ENCODE measurements around the gene CHAT.

Gene CHAT

GRCh38 chr10:49611816-49612512 is 1.9 kb upstream of the CHAT start:
- DNase-seq: no peak

DNA sequence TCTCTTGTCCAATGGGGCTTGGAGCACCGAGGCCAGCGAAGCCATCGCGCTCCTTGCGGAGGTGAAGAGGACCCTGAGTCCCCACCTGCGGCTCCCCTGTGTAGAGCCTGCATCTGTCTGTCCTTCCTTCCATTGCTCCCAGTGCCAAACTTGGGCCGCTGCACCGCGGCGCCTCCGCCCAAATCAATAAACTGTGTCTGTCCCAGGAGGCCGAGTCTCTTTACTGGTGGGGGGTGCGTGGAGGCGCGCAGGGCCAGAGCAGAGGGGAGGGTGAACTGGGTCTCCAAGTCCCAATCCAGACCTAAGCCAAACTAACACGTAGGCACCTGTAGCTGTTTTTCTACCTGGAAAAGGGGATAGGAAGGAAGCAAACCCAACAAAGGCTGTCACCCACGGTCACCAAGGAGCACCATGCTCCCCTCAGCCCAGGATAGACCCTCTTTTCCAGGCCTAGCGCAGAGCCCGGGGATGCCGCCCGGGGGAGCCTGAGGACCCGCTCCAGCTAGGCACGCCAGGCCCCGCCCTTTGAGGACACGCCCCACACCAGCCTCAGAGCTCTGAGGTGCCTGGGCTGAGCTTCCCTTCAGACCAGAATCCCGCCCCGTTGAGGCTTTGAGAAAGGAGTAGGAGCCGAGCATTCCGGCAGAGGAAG is 1.2 kb upstream of the CHAT start:
- DNase-seq: no peak

- no peak for DNase-seq
These were observed 514 bp upstream of the CHAT start for GRCh38 chr10:49613165-49613881.

GRCh38 chr10:49614242-49615198 is 683 bp downstream of the CHAT start:
- DNase-seq: no peak

DNA sequence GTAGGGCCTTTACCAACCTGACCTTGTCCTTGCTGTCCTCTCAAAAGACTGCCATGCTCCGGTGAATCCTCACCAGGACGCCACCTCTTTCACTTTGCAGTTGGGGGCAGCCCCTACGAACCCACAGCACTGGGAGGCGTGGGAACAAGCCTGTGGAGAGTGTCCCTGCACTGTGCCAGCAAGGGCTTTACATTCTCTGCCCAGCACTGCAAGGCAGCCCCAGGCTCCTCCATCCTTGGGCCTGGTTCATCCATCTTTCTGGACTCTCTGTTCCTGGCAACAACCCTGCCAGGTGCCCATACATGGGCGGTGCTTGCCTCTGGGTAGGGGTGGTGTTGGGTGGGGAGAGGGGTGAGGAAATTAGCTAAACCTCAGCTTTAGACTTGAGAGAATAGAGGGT is 1.4 kb downstream of the CHAT start:
- DNase-seq: no peak

- DNase-seq: no peak
These were observed 1.9 kb downstream of the CHAT start for GRCh38 chr10:49615721-49616120.

- no peak for DNase-seq
These were observed 2.7 kb downstream of the CHAT start for GRCh38 chr10:49616421-49617101.

DNA sequence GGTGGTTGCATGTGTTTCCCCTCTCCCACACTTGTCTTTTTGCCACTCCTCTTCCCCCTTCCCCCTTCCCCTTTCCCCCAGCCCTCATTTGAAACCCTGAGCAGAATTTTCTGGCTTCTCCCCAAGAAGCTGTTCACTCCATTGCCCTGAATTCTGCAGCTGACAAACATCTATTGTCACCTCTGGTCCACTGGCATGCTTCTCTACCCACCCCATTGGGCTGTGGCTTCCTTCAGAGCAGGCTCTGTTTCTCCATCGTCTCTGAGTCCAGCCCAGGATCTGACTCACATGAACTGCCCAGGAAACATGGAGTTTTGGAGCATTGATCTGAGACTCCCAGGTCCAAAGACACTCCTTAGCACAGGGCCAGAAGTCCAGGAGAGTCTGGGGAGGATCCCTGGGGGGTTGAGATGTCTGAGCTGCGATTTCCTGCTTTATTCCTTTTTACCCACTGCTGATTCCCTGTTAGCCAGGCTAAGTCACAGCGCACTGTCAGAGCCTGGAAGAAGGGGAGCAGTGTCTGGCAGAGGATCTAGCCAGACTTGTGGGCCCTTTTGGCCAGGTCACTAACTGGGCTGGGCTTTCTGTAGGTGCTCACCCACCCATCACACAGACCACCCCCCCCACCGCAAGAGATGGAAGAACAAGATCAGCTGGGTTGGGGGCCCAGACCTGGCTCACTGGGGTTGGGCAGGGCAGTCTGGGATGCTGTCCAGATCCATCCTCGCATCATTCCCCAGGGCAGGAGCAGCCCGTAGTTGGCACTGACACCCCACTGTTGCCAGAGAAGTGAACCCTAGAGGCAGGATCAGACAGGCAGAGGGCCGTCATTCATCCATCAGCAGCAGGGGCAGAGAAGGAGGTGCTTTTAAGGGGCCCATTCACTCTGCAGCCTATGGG is 3.5 kb downstream of the CHAT start:
- no peak for DNase-seq

DNA sequence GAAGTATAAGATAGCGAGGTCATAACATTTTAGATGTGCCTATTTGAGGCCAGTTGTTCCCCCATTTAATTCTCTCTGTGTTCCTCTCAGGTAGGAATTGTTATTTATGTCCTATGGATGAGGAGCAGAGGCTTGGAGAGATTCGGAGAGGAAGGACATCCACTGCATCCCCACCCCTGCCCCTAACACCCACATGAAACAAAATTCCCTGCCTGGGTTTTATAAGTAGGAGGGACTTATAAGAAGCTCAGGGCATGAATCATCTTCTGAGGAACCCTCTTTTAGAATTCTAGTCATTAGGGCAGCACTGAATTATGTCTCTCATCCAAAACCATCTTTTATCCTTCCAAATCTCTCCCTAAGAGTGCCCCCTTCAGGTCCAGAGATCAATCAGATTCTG is 5.0 kb downstream of the CHAT start:
- DNase-seq: no peak

DNA sequence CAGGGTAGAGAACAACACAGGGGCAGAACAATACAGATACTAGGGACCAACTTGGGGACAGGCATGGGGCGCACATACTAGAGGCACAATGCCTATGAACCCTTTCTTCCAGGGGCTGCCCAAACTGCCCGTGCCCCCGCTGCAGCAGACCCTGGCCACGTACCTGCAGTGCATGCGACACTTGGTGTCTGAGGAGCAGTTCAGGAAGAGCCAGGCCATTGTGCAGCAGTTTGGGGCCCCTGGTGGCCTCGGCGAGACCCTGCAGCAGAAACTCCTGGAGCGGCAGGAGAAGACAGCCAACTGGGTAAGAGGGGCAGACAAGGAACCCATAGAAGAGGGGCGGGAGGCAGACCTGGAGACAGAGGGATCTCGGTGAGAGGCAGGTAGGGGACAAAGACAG is 5.8 kb downstream of the CHAT start:
- no peak for DNase-seq

DNA sequence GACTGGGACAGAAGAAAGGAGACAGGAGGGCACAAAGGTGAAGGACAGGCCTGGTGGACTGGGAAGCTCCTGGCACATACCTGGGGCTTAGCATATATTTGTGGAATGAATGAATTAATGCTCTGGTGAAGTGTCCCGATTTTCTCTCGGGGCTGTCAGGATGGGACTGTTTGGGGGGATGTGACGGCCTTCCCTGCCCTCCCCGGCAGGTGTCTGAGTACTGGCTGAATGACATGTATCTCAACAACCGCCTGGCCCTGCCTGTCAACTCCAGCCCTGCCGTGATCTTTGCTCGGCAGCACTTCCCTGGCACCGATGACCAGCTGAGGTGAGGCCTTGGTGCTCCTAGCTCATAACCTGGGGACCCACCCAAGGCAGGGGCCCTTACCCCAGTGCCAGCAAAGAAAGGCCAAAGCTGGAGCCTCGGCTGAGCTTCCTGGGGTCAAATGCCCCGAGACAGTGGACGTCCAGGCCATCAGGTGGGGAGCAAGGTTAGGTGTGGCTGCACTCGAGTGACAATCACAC is 6.5 kb downstream of the CHAT start:
- DNase-seq: no peak

DNA sequence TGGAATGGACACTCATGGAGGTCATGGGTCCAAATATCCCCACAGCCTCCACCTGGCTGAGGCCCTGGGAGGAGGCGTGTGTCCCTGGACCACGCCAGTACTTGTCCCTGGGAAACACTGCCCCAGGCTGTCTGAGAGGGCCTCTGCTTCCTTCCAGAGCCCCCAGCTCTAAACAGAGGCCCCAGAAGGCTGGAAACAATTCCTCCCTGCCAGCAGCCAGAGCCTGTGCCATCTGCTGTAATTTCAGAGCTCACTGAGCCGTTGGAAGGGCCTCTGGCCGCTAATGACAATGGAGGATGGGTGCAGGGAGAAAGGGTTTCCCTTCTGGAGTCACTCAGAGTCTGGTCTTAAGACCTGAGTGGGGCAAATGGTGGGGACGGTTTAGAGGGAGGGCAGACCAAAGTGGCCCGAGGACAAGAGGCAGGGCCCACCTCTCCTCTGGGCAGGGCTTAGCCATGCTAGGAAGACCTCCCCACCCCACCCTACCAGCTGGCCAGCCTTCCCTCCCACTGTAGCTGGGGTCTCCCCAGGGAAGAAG is 7.1 kb downstream of the CHAT start:
- DNase-seq: no peak

- no peak for DNase-seq
These were observed 7.7 kb downstream of the CHAT start for GRCh38 chr10:49621561-49621960.

DNA sequence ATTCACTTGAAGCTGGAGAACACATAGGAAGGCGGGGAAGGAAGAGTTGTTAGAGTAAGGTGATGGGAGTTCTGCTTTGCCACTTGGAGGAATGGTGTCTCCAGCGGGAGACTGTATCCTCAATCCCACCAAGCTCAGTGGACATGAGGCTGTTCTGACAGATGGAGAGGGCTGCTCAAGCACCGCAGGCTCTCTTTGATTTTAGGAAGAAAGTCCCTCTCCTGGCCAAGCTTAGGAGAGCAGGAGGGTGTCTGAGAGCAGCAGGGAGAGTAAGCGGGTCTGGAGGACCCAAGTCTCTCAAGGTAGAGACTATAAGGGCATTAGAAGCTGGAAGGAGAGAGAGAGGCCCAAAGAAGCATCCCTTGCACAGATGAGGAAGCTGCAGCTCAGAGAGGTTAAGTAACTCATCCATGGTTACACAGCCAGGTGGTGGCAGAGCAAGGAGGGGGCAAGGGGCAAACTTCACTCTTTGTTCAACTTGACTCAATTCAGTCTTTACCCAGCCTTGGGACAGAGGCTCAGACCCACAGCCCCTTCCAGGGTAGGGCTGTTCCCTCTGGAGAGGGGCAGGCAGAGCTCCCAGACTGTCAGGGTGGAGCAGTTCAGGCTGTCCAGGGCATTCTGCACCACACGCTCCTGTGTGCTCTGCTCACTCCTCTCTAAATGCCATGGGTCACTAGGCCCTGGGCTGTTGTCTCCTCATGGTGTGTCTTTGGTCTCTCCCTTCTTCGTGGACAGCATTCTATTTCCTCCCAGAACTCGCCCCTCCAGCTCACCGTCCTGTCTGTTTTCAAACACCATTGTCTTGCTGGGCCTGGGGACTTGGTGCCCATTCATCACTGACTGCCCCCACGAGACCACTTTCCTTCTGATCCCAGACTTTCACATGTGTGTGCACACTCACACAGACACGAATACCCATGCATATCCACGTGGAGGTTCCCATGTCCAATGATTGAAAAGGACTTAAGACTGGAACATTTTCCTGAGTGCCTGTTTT is 8.9 kb downstream of the CHAT start:
- DNase-seq: no peak

- DNase-seq: no peak
These were observed 10.8 kb downstream of the CHAT start for GRCh38 chr10:49624629-49625028.

DNA sequence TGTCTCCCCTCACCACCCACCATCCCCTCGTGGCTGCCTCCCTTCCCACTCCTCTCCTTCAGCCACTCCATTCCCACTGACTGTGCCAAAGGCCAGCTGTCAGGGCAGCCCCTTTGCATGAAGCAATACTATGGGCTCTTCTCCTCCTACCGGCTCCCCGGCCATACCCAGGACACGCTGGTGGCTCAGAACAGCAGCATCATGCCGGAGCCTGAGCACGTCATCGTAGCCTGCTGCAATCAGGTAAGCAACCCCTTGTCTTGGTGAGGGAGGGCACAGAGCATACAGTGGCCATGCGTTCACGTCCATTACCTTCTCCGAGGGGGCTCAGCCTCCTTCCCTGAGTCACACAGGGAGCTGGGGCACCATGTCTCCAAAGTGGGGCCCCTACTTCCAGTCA is 11.6 kb downstream of the CHAT start:
- no peak for DNase-seq

DNA sequence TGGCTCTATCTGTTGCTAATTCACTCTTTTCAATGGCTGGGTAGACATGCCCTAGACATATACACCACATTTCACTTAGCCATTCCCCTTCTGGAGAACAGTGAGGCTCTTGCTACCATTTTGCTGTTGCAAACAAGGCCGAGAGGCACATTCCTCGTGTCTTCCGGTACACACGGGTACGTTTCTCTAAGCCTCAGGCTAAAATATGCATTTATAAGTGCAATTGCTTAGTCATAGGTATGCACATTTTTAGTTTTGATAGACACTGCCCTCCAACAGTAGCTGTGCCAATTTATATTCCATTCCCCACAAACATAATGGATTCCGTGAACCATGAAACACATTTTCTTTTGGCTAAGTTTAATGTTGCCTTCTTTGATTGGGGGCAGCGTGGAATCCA is 13.2 kb downstream of the CHAT start:
- DNase-seq: no peak

GRCh38 chr10:49627644-49628247 is 13.9 kb downstream of the CHAT start:
- DNase-seq: no peak

Data from amygdala (tissue), 56 donors.